GM18520 (cell line): ENCODE results near the gene ANKHD1.
A peak's percentile ranks its signal among the peaks of the same experiment; 100 is the strongest.

Experiments
- ATAC-seq: cut with Tn5 transposase; IDR thresholded peaks from one replicate; pipeline ENCODE4 v1.9.1; 2021; ENCODE audit not compliant: unreplicated experiment

ANKHD1 gene

DNA sequence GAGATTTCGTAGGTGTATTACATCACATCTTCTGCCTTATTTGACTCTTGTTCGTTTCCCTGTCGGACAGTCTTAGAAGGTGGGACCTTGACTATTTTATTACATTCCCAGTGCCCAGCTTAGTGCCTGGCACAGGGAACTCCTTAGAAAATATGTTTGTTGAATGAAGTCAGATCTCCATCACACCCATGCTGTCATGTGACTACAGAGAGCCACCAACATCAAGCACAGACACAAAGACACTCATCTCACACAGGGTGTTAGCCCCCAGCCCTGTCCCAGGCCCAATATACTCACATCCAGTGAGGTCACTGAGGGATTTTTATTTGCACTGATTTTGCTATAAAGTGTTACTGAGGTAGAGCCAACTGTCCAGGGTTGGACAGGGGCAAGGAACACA is 156.3 kb downstream of the ANKHD1 start:
- no peak for ATAC-seq

DNA sequence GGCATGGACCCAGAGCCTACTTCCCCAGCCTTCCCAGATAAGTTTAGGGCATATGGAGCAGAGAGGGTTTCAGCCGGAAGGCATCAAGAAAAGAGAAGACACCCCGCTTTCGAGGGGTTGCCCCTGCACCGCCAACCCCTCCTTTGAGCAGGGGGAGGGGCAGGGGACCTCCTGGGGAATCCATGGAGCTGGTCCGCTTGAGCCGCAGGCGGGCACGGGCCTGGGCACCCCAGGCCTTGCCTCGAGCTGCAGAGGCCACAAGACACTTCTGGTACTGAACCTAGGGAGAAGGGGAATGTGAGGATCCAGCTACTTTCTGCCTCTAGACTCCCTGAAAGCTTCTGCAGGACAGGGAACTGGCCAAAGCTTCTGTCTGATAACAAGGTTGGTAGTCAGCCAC is 156.9 kb downstream of the ANKHD1 start:
- ATAC-seq = no peak

DNA sequence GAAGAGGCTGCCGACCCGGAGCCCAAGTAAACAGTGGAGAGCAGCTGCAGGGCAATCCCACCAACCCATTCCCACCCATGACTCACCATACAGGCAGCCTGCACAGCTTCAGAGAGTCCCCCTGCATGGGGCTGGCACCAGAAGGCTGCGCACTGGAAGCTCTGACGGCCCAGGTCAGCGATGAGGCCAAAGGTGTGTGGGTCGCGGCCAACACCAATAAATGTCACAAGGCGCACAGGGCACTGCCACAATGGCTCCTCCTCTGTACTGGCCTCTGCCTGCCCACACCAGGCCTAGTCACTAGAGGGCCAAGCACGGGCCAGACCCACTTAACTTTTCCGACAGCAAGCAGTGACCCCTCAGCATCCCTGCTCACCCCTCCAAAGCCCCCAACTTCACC is 158.6 kb downstream of the ANKHD1 start:
- no peak for ATAC-seq

DNA sequence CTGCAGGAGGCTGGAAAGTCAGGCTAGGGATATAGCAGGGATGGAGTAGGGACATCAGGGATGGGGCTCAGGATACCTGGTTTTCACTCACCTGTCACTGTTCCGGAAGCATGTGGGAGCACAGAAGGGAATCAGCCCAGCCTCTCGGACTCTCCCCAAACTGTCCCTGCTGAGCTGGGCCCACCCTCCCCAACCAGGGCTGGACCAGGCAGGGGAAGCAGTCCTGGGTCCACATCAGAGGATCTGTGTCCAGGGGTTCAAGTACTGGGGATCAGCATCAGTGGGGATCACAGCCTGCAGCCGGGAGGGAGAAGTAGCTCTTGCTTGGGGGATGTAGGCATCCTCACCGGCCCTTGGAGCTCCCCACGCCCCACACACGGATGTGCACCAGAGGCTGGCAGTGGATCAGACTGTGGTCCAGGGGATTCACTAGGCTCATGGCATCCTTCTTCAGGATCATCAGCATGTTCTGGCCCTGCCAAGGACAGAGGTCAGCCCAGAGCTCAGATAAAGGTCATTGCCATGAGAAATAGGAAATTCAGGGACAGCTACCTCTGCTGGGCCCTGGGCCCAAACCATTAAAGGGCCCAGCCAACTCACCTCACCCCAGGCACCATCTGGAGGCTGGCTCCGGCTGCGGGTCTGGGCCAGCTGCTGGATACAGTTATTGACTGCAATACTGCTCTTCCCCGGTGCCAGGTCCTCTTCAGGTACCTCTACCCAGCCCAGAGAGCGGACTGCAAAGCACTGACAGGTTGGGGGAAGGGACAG is 160.3 kb downstream of the ANKHD1 start:
- ATAC-seq = no peak

DNA sequence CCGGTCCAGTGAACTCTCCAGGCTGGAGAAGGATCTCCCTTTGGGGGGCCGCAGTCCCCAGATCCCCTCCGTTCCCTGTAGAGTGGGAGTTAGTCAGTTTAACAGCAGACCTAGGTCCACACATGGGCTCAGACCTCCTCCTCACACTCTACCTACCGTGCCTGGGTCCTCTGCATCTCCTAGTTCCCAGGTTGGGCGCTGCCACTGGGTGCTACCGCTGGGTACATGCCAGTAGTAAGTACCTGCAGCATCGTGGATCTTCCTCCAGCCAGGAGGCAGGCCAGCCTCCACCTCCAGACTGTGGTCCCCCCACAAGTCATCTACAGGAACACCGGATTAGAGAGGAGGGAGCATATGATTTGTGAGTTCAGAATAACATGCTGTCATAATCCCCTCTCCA is 162.0 kb downstream of the ANKHD1 start:
- no peak for ATAC-seq

DNA sequence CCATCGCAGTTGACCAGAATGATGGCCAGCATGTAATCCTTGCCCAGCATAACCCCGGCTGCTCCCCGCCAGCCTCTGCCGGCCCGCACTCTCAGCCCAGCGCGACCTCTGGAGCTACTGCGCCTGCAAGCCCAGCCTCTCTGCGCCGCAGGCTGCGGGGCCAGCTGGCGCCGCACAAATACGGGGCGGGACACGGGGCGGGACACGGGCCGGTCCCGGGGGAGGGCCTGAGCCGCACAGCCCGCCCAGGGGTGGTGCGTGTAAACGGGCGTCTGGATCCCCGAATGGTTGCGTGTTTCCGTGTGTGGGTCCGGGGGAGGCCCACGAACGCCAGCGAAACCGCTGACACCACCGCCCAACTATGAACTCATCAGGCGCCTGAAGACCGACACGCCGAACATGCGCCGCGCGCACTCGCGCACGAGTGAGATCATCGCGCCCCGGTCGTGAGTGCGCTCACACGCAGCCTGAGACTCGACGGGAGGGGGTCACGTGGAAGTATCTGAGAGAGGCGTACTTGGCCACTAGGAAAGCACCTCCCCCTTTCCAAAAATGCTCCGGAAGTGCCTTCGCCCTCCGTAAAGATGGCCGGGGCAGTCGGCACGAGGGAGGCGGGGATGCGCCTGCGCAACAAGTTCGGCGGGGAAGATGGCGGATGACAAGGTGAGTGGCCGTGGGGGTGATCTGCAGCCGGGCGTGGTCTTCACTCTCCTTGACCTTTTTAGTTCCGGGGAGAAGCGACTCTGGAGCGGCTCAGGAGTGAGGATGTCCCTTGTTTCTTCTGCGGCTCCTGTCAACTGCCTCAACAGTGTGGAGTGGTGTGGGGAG is 162.8 kb downstream of the ANKHD1 start, which contains the start of the genes APBB3 and SLC35A4:
TSS of gene APBB3 (minus strand) at position 403 of the 828 bp plus-strand sequence. CDS start at position 50, 353 bp downstream.
TSS of gene SLC35A4 (plus strand) at position 633 of the 828 bp plus-strand sequence. CDS start 2,342 bp downstream, outside the sequence.
- ATAC-seq = peak; percentile 74

DNA sequence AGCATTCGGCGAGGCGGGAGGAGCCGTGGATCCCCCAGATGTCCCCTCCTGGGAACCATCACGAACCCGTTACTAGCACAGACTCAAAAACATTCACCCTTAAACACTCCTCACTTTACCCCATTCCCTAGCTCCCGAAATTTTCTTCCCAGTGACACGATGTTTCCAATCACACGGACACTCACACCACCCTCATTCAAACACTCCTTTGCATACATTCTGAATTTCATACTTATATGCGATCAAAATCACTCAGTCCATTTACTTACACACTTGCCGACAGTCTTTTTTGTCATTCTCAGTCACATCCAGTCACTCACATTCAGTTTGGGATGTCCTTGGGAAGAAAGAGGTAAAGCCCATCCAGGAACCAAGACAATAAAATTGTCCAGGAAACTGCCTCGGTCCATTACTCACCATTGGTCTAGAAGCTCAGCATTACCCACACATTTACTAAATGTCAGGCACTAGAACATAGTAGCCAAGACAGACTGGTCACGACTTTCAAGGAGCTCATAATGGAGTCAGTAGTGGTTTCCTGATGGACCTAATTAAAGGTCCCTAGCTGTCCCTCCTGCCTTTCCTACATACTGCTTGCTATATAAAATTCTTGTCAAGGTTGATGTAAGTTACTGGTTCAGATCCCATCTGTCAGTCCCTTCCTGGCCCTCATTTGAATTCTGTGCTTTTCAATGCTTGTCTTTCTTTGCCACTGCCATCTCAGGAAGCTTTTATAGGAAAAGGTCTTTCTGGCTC is 163.6 kb downstream of the ANKHD1 start:
- no peak for ATAC-seq

DNA sequence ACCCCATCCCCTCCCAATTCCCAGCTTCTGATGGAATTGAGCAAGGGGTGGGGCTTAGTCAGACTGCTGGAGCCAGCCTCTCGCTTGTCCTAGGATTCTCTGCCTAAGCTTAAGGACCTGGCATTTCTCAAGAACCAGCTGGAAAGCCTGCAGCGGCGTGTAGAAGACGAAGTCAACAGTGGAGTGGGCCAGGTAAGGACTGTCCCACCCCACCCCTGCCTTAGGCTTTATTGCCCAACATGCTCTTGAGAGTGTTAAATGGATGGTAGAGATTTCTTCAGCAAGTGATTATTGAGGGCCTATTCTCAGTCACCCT is 164.1 kb downstream of the ANKHD1 start:
- no peak for ATAC-seq

DNA sequence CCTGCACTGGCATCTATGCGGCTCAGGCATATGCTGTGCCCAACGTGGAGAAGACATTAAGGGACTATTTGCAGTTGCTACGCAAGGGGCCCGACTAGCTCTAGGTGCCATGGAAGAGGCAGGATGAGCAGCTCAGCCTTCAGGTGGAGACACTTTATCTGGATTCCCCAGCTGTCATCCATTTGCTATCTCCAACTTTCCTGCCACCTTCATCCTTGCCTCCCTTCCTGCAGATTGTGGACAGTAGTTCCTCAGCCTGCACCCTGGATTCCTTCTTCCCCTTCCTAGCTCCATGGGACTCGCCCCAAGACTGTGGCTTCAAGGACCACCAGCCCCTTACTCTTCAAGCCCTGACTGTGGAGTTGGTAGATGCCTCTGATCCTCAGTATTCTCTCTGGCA is 165.0 kb downstream of the ANKHD1 start:
- ATAC-seq = no peak

DNA sequence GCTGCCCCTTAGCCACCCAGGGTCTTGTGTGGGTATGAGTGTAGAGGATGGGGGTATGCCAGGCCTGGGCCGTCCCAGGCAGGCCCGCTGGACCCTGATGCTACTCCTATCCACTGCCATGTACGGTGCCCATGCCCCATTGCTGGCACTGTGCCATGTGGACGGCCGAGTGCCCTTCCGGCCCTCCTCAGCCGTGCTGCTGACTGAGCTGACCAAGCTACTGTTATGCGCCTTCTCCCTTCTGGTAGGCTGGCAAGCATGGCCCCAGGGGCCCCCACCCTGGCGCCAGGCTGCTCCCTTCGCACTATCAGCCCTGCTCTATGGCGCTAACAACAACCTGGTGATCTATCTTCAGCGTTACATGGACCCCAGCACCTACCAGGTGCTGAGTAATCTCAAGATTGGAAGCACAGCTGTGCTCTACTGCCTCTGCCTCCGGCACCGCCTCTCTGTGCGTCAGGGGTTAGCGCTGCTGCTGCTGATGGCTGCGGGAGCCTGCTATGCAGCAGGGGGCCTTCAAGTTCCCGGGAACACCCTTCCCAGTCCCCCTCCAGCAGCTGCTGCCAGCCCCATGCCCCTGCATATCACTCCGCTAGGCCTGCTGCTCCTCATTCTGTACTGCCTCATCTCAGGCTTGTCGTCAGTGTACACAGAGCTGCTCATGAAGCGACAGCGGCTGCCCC is 165.6 kb downstream of the ANKHD1 start:
- ATAC-seq = peak; percentile 15

DNA sequence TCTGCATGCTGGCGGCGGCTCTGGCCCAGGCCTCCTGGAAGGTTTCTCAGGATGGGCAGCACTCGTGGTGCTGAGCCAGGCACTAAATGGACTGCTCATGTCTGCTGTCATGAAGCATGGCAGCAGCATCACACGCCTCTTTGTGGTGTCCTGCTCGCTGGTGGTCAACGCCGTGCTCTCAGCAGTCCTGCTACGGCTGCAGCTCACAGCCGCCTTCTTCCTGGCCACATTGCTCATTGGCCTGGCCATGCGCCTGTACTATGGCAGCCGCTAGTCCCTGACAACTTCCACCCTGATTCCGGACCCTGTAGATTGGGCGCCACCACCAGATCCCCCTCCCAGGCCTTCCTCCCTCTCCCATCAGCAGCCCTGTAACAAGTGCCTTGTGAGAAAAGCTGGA is 166.2 kb downstream of the ANKHD1 start:
- no peak for ATAC-seq

DNA sequence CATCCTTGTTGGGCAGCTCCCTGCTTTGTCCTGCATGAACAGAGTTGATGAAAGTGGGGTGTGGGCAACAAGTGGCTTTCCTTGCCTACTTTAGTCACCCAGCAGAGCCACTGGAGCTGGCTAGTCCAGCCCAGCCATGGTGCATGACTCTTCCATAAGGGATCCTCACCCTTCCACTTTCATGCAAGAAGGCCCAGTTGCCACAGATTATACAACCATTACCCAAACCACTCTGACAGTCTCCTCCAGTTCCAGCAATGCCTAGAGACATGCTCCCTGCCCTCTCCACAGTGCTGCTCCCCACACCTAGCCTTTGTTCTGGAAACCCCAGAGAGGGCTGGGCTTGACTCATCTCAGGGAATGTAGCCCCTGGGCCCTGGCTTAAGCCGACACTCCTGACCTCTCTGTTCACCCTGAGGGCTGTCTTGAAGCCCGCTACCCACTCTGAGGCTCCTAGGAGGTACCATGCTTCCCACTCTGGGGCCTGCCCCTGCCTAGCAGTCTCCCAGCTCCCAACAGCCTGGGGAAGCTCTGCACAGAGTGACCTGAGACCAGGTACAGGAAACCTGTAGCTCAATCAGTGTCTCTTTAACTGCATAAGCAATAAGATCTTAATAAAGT is 166.9 kb downstream of the ANKHD1 start:
- no peak for ATAC-seq

DNA sequence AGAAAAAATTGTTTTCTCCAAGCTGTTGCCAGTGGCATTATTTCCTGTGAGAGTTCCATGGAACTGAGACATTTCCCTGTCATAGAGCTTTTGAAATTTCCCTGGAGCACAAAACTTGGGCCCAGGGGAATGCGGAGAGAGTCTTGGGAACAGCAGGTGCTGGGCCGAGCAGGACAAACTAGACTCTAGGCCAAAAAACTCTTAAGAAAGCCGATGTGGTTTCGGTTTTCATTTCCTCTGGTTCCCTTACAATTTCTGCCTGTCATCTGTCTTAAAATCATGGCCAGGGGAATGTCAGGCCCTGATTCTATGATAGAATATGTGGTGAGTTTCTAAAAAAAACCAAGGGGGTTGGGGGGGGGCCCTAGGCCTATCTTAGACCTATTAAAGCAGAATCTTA is 167.6 kb downstream of the ANKHD1 start:
- no peak for ATAC-seq

DNA sequence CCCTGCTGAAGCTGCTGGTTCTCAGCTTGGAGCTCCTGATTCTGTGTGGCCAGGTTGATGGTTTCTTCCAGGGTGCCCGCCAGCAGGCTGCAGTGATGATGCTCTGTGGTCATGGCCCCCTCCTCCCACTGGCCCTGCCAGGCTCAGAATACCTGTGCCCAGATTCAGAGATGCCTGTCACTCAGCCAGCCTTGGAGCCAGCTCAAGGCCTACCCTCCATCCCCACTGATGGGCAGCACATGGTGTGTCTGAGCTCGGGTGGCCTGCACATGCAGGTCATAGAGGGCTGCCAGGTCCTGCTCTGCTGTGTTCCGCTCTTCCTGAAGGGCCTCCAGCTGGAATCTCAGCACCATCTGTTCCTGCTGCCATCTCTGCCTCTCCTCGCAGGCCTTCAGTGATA is 168.4 kb downstream of the ANKHD1 start:
- ATAC-seq = no peak

DNA sequence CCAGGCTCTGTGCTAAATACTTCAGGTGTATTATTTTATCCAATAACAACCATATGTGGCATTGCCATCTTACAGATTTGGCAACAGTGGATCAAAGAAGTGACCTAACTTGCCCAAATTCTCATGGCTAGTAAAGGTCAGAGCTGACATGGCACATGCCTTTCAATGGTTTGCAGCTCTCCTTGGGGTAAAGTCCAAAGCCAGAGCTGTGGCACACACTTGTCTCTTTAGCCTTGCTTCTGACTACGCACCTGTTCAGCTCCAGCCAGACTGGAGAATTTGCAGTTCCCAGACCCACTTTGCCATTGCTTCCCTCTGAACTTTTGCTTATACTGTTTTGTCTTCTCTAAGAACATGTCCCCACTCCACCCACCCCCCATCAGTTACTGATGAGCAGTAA is 168.9 kb downstream of the ANKHD1 start:
- no peak for ATAC-seq

DNA sequence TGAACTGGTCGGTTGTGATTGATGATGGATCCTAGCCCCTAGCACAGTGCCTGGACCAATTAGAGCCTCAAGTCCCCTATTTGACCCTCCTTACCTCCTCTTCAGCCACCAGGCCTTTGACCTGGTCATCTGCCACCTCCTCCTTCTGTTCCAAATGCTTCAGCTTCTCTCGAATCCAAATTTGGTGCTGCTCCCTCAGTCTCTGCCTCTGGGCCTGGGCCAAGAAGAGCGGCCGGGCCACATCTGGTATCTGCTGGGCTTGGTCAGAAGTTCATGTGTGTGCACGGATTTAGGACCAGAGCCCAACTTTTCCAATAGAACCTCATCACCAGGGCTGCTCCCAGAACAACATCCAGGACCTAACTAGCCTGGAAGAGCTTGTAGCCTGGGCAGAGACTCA is 169.5 kb downstream of the ANKHD1 start:
- ATAC-seq = no peak

DNA sequence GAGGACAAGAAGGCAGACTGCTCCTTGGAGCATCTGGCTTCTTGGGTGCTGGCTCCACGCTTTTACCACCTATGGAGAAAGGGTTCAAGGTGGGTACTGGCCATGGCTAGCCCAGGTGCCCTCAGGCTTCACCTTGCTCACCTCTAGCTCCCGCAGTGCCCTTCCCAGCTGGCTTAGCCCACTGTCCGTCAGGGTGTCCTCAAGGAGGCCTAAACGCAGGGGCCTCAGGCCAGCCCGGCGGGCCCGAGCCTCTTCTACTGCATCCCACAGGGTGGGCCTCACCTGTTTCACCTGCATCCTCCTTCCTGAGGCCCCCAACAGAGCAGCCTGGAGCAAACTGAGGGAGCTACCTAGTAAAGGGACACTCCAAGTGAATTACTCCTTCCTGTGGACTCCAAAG is 172.1 kb downstream of the ANKHD1 start:
- no peak for ATAC-seq

DNA sequence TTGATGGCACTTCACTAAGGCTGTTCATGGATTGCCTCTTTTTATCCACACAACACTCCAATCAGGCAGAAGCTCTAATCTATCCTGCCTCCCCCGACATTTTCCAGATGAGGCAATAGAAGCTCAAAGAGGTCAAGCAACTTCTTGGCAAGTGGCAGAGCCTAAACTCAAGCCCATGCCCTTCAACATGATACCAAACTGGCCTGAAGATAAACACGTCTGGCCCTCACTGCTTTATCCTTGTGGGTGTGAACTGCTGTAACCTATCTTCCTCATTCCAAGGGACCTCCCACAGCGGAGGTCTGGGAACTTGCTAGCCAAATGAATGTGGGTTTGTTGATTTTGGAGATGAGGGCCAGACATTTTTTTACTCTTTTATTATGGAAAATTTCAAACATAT is 172.5 kb downstream of the ANKHD1 start:
- no peak for ATAC-seq

DNA sequence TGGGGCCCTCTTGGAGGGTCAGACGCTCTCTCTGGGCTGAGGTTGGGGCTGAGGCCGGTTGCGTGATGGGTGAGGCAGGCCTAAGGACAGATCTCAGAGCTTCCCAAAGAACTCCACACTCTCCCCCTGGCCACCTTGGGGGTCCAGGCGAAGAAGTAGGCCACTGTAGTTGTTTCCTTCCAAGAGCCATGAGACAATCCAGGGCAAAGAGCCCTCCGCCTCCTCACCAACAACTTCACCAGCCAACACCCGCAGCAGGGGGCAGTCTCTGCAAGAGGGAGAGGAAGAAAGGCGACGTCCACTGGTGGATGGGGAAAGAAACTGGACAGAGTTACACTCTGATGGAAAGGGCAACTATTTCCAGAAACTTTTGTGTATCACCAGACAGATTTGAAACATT is 173.7 kb downstream of the ANKHD1 start:
- no peak for ATAC-seq

DNA sequence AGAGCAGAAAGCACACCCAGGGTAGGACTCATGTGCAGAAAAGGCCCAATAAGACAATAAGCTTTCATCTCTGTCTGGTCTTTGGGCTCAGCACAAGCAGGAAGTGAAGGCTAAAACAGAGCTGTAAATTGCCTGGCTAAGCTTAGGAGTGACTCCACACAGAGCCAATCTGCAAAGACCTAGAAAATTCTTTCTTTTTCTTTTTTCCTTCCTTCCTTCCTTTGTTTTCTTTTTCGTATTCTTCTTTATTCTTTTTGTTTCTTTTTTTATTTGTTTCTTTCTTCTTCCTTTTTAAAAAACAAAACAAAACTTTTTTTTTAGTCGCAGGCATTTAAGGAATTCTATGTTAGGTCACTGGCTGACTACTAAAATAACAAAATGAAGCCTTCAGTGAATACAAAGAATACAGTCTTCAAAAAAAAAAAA is 175.2 kb downstream of the ANKHD1 start:
- ATAC-seq = no peak
